HL-60 (cell line): Measurements from ENCODE around the gene RPS6KA3.

Experiments used
- CTCF ChIP-seq: IDR thresholded peaks from one replicate; pipeline ENCODE4 v1.5.1; 2011; ENCODE audit warnings: low read length, control low read depth, inconsistent platforms; ENCODE audit not compliant: insufficient read depth
- POLR2AphosphoS5 ChIP-seq: IDR thresholded peaks from 2 replicates; pipeline ENCODE4 v1.6.1; 2012; ENCODE audit warnings: low read depth
- REST ChIP-seq: IDR thresholded peaks from 2 replicates; pipeline ENCODE4 v1.6.1; 2012; ENCODE audit warnings: low read depth; ENCODE audit not compliant: insufficient replicate concordance

GRCh38 chrX:20231598-20231997 is 35.1 kb downstream of the RPS6KA3 start:
- TF ChIP-seq CTCF (no peak), POLR2AphosphoS5 (no peak), REST (no peak)
